RPMI7951 (cell line): ENCODE results near the gene CABP2. TPM values are rescaled to one million over a fixed set of nuclear protein-coding genes. Genes with fewer than 3 reads are reported as not detected.

ENCODE experiments used
- DNase-seq: peaks from one replicate; pipeline ENCODE4 v3.0.0-alpha.2; 2012; ENCODE audit warnings: low read depth
- total RNA-seq: library from RNA; depleted of rRNA; stranded (reverse); fragments of >200 nt; shearing (Covaris generic); gene quantifications from 2 replicates; pipeline ENCODE4 v1.2.3, GENCODE V29; 2014

The CABP2 gene
- total RNA-seq, 1 experiment from 2014 or later, result not detected

- DNase-seq, result peak; percentile 100
These were observed 15.3 kb downstream of the CABP2 start, which contains the start of gene CDK2AP2 for GRCh38 chr11:67507864-67508485. TSS of gene CDK2AP2 (minus strand) at chr11:67508162. CDS start at chr11:67508082, 80 bp downstream.

GRCh38 chr11:67507242-67507863 lies 15.9 kb downstream of the CABP2 start:
- peak; percentile 77 for DNase-seq

DNA sequence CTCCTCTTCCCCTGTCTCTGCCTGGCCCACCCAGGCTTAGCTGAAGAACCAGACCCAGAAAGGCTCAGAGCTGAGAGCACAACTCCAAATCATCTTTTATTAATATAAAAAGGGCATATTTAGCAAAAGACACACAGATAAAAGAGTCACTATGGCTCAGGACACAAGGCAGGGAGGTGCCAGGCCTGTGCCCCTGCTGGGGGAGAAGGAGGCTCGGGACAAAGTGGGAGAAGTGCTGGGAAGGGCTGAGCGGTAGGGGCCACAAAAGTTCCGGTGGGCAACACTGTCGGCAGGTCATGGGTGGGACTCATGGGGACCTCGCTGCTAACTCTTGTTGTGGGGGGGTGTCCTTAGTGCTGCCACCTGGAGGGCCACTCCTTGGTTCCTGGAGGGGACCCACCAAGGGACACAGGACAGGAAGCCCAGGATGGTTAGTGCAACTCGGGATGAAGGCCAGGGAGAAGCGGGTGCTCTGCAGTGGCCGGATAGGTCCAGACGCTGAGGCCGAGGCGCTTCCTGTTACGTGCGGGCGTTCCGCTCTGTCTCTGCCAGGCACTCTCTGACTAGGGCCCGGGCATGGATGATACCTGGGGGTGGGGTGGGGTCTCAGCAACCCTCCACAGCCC lies 16.7 kb downstream of the CABP2 start:
- DNase-seq, result no peak

- DNase-seq, result peak; percentile 94
These were observed 17.4 kb downstream of the CABP2 start for GRCh38 chr11:67505605-67506396.

GRCh38 chr11:67504950-67505581 lies 18.2 kb downstream of the CABP2 start, which contains the start of gene PITPNM1:
TSS of gene PITPNM1 (minus strand) at chr11:67505363. CDS start at chr11:67504180, 1,183 bp downstream.
- DNase-seq, result peak; percentile 66

DNA sequence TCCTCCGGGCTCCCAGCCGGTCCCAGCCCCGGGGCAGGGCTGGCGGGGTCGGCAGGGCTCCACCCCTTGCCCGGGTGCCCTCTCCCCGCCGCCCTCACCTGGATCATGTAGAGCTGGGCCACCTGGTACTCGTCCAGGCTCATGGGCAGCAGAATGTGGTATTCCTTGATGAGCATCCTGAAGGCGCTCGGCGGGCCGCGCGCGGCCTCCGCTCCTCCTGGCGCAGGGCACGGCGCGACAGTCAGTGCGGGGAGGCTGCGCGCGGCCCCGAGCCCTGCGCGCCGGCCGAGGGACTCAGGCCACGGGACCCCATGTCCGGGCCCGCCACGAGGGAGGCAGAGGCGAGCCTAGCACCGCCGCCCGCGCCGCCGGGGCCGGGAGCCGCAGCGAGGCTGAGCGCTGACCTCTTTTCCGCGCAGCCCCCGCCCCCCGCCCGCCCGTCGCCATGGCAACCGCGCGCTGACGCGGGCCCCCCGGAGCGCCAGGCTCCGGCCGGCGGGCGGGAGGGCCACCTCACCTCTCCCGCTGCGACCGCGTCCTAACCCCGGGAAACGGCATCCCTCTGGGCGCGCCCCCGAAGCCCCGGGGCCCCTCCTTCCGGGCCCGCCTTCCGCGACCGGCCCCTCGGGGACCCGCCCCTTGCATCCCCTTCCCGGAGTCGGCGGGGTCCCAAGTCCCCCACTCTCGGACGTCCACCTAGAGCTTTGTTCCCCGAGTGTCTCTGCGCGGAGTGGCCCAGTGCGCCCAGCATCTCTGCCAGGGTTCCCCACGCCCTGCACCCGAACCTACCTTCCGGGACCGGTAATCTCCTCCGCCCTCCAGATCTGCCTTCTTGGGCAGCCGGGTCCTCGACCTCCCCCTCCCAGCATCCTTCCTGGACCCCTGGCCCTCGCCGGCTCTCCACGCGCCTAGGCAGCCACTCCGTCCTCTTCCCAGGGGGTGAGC lies 19.0 kb downstream of the CABP2 start:
- DNase-seq, result peak; percentile 45

GRCh38 chr11:67503119-67504004 lies 19.9 kb downstream of the CABP2 start:
- DNase-seq, result no peak

GRCh38 chr11:67502328-67502979 lies 20.8 kb downstream of the CABP2 start:
- DNase-seq, result no peak

DNA sequence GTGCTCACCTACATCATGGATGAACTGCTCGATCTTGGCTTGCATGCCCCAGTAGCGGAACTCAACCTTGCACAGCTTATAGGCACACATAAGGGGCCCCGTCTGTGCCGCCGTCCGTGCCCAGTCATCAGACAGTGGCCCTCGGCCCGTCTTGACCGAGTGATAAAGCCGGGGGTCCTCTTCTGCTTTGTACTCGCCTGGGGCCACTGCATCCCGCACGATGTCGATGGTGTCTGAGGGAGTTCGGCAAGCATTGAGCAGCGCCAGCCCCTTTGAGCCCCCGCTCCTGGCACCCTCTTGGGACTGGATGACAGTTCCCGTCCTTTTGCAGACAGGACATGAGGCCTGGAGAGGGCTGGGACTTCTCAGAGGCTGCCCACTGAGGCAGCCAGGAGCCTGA lies 21.4 kb downstream of the CABP2 start:
- no peak for DNase-seq

DNA sequence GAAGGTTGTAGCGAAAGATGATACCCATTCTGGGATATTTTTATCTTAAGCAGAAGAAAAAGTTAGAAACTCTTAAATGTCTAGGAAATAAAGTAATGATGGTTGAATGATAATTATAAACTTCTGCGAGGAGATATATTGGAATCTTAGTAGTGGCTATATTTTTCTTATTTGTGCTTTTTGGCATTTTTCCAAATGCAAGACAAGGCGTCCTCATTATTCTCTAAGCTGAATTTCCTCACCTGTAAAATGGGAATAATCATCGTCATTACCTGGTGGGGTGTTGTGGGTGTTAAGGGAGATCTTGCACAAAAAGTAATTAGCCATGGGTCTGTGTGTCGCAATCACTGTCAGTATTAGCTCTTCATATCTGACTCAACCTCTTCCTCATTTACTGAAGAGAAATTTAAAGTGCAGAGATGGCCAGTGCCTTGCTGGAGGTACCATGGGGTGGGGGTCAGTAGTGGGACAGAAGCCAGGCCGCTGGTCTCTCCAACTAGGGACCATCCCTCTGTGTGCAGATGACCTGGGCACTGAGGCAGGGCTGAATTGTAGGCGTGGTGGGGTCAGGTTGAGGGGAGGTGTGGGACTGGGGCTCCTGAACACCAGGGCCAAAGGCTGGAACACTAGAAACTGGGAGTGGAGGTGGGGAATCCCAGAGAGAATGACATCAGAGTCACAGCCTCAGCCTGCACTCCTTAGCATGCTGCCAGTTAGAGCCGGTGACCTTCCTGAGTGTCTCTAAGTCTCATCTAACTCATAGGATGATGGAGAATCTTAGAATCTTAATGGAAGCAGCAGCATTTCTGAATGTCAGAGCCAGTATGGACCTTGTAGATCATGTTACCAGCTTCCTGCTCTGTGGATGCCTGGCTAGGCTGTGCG lies 22.2 kb downstream of the CABP2 start:
- no peak for DNase-seq

- no peak for DNase-seq
These were observed 22.8 kb downstream of the CABP2 start for GRCh38 chr11:67500484-67500821.

DNA sequence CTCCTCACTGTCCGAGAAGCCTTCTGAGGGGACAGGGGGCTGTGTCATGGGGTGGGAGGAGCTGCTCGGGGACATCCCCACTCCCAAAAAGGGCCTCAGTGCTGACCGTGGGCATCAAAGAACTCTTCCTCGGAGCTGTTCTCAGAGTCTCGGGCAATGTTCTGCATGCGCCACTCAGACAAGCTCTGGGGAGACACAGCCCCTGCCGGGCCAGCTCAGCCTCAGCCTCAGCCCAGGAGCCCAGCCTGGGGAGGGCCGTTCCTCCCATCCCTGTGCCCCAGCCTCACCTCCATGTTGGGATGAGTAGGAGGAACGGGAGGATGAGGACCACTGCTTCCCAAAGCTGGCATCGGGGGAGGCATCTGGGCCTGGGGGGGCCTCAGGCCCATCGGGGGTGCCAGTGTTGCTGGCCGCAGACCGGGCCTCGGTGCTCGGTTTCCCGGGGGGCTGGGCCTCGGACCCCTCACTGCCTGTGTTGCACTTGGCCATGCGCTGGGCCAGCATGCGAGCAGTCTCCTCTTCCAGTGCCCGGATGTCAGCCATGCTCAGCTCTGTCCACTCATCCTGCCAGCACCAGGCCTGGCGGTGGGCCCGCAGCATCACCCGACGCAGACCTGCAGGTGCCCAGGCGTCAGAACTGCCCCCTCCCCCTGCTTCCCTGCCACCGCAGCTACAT lies 23.3 kb downstream of the CABP2 start:
- no peak for DNase-seq

- no peak for DNase-seq
These were observed 24.7 kb downstream of the CABP2 start for GRCh38 chr11:67498544-67498972.

DNA sequence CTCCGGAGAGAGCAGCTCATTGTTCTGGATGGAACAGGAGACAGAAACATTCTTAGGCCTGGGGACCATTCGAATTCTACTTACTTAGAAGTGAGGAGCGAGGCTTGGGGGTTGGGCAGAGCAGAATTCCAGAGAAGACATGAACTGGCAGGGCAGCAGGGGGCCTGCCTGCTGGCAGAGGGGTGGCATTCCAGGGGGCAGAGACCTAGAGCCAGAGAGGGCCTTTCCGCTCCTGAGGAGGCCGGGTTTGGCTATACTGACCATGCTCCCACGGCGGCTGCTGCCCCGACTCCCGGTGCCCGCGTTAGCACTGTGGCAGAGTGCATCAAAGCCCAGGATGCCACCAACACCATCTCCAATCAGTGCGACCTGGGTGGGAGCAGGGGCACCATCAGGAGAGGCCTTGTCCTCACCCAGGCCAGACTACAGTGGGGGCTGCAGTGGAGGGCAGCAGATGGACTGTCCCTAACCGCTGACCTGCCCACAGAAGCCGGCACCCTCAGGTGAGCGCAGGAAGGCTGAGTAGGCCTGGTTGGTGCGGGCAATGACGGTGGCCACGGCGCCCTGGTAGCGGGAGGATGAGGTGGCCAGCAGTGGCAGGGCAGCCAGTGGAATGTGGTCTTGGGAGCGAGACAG lies 25.5 kb downstream of the CABP2 start:
- DNase-seq, result no peak

GRCh38 chr11:67496113-67496512 lies 27.1 kb downstream of the CABP2 start:
- DNase-seq, result no peak

- DNase-seq, result no peak
These were observed 27.8 kb downstream of the CABP2 start for GRCh38 chr11:67495234-67496005.
